Osteoblast (primary cell): ENCODE data around the gene HGF. TPM values are rescaled to one million over a fixed set of nuclear protein-coding genes. Genes with fewer than 3 reads are reported as not detected.

Source experiments
- DNase-seq: peaks from one replicate; pipeline ENCODE4 v3.0.0; 2011; ENCODE audit warnings: low spot score, mixed read lengths; ENCODE audit not compliant: insufficient read length; ENCODE audit errors: missing footprints
- H2AFZ ChIP-seq: 2 replicates; pipeline ENCODE4 v1.6.0; 2011; ENCODE audit warnings: mild to moderate bottlenecking, low read length
- H3K27ac ChIP-seq: 2 replicates; pipeline ENCODE4 v1.5.1; 2011; ENCODE audit warnings: mild to moderate bottlenecking, low read depth, low read length, moderate library complexity
- H3K27me3 ChIP-seq: 2 replicates; pipeline ENCODE4 v1.6.0; 2012; ENCODE audit warnings: mild to moderate bottlenecking, control low read depth, inconsistent platforms, low read length, moderate library complexity; ENCODE audit not compliant: insufficient read depth
- H3K36me3 ChIP-seq: 2 replicates; pipeline ENCODE4 v1.5.1; 2011; ENCODE audit warnings: mild to moderate bottlenecking, low read length, control low read depth, moderate library complexity; ENCODE audit not compliant: insufficient read depth
- H3K4me1 ChIP-seq: 2 replicates; pipeline ENCODE4 v1.5.1; 2011; ENCODE audit warnings: mild to moderate bottlenecking, low read length, control low read depth, moderate library complexity; ENCODE audit not compliant: insufficient read depth
- H3K4me2 ChIP-seq: 2 replicates; pipeline ENCODE4 v1.6.0; 2011; ENCODE audit warnings: mild to moderate bottlenecking, low read length; ENCODE audit not compliant: insufficient read depth
- H3K4me3 ChIP-seq: fragments of 200-600 bp; sonication (generic); 3 replicates; pipeline ENCODE4 v1.5.1; 2012; ENCODE audit warnings: mild to moderate bottlenecking, low read length, inconsistent platforms; ENCODE audit not compliant: insufficient read depth
- H3K79me2 ChIP-seq: 2 replicates; pipeline ENCODE4 v1.6.0; 2012; ENCODE audit warnings: mild to moderate bottlenecking, low read length, control low read depth, inconsistent platforms; ENCODE audit not compliant: insufficient read depth
- H3K9me3 ChIP-seq: 2 replicates; pipeline ENCODE4 v1.5.1; 2011; ENCODE audit warnings: low read depth, low read length, control low read depth
- H4K20me1 ChIP-seq: 2 replicates; pipeline ENCODE4 v1.6.0; 2012; ENCODE audit warnings: mild to moderate bottlenecking, low read length, control low read depth; ENCODE audit not compliant: insufficient read depth
- total RNA-seq: library from RNA; depleted of rRNA; stranded (reverse); fragments of >200 nt; gene quantifications from 2 replicates; pipeline ENCODE4 v1.2.3, GENCODE V29; 2012
- TF ChIP-seq, protein P1 (sequence below): IDR thresholded peaks from 2 replicates; pipeline ENCODE4 v1.5.1; 2011; ENCODE audit warnings: mild to moderate bottlenecking, low read depth, low read length, moderate library complexity; ENCODE audit errors: extremely low read depth

Gene HGF
- total RNA-seq, 1 donor: 41.3 TPM

DNA sequence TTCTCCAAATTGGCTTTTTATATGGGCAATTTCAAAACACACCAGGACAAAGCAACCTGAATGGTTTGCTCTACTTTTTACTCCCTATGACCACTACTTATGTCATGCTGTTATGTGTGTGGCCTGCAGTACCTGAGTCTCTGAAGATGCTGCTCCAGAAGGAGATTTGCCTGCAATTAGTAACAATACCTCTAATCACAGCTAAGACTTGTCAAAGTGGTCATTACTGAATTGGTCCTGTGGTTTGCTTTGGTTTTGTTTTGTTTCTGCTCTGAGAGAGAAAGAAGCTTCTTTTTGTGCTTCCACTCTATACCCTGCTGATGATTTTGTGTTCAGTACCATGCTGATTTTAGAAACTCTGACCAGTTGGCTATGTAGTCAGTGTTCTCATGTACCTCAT lies 25.5 kb downstream of the HGF start:
- Histone ChIP-seq H3K79me2 (no peaks in the 10 kb centered on the region), H3K36me3 (peaks cover 12% of the 10 kb centered on the region), H3K27ac (no peak overlapping the region), H4K20me1 (no peaks in the 10 kb centered on the region), H3K4me3 (no peak overlapping the region), H3K4me2 (no peak overlapping the region), H3K4me1 (no peaks in the 10 kb centered on the region), H2AFZ (no peak overlapping the region), H3K9me3 (no peaks in the 10 kb centered on the region), H3K27me3 (no peaks in the 10 kb centered on the region)
- DNase-seq: no peak
- TF ChIP-seq, protein P1, sequence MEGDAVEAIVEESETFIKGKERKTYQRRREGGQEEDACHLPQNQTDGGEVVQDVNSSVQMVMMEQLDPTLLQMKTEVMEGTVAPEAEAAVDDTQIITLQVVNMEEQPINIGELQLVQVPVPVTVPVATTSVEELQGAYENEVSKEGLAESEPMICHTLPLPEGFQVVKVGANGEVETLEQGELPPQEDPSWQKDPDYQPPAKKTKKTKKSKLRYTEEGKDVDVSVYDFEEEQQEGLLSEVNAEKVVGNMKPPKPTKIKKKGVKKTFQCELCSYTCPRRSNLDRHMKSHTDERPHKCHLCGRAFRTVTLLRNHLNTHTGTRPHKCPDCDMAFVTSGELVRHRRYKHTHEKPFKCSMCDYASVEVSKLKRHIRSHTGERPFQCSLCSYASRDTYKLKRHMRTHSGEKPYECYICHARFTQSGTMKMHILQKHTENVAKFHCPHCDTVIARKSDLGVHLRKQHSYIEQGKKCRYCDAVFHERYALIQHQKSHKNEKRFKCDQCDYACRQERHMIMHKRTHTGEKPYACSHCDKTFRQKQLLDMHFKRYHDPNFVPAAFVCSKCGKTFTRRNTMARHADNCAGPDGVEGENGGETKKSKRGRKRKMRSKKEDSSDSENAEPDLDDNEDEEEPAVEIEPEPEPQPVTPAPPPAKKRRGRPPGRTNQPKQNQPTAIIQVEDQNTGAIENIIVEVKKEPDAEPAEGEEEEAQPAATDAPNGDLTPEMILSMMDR: no peak

DNA sequence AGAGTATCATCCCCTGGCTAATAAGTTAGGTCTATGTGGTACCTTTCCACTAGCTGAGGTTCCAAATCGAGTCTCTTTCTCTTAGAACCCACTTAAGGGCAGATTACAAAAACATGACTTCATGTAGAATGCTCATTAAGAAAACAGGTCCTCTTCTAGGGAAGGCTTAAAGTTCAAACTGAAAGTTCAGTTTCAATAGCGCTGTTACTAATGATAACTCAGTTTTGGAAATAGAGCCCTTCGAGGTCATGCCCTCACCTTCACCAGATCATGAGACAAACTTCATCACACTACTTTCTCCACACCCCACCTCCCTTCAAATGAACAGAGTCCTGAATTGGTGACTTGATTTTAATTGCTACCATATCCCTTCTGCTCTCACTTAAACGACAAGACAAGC lies 26.2 kb downstream of the HGF start:
- Histone ChIP-seq H3K27me3 (no peaks in the 10 kb centered on the region), H3K27ac (no peak overlapping the region), H2AFZ (peak overlapping the region; percentile 26), H3K4me3 (no peak overlapping the region), H3K36me3 (peaks cover 14% of the 10 kb centered on the region), H3K4me2 (peak overlapping the region; percentile 40), H3K79me2 (no peaks in the 10 kb centered on the region), H4K20me1 (no peaks in the 10 kb centered on the region), H3K9me3 (no peaks in the 10 kb centered on the region), H3K4me1 (no peaks in the 10 kb centered on the region)
- TF ChIP-seq, protein P1: no peak
- no peak for DNase-seq

DNA sequence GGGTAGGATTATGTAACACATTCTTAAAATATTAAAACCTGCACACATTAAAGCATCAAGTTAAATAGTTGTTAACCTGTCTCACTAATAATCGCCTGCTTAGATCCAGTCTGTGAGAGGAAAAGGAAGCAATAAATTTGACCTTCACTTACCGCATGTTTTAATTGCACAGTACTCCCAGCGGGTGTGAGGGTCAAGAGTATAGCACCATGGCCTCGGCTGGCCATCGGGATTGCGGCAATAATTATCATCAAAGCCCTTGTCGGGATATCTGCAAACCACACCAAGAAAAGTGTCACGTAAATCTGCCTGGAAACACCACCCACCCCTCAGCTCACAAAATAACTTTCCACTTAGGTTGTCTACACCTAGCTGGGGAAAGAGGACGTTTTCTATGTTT lies 26.6 kb downstream of the HGF start:
- H3K4me3 ChIP-seq: no peak overlapping the region
- H3K4me1 ChIP-seq: no peaks in the 10 kb centered on the region
- no peaks in the 10 kb centered on the region for H3K27me3 ChIP-seq
- H4K20me1 ChIP-seq: no peaks in the 10 kb centered on the region
- no peaks in the 10 kb centered on the region for H3K79me2 ChIP-seq
- no peaks in the 10 kb centered on the region for H3K9me3 ChIP-seq
- no peak for DNase-seq
- peak overlapping the region; percentile 26 for H2AFZ ChIP-seq
- no peak overlapping the region for H3K4me2 ChIP-seq
- peaks cover 15% of the 10 kb centered on the region for H3K36me3 ChIP-seq
- TF ChIP-seq, protein P1: no peak
- no peak overlapping the region for H3K27ac ChIP-seq

DNA sequence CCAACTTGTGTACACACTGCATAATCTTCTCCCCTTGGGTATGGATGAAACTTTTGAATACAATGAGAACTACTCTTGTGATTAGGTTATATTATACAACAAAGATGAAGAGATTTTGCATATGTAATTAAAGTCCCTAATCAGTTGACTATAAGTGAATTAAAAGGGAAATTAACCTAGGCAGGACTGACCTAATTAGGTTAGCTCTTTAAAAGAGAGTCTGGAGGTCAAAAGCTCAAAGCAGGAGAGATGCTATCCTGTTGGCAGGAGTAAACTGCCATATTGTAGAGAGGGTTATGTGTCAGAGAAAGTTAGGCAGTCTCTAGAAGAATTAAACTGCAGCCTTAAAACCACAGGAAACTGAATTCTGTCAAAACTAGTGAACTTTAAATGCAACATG lies 29.4 kb downstream of the HGF start:
- H3K9me3 ChIP-seq: no peaks in the 10 kb centered on the region
- DNase-seq: no peak
- TF ChIP-seq, protein P1: no peak
- H3K4me1 ChIP-seq: no peaks in the 10 kb centered on the region
- no peak overlapping the region for H2AFZ ChIP-seq
- no peak overlapping the region for H3K4me3 ChIP-seq
- no peak overlapping the region for H3K27ac ChIP-seq
- peaks cover 11% of the 10 kb centered on the region for H3K36me3 ChIP-seq
- no peaks in the 10 kb centered on the region for H4K20me1 ChIP-seq
- H3K27me3 ChIP-seq: no peaks in the 10 kb centered on the region
- no peak overlapping the region for H3K4me2 ChIP-seq
- no peaks in the 10 kb centered on the region for H3K79me2 ChIP-seq
